GM18498 (cell line): Measurements from ENCODE around the gene KRTAP9-6.
"Not testable (repeated sequence)": the region's sequence is repeated elsewhere in the genome, so short reads cannot be mapped to it uniquely, and the experiment has no call there.

ENCODE experiments used
- ATAC-seq: cut with Tn5 transposase; IDR thresholded peaks from one replicate; pipeline ENCODE4 v1.9.1; 2021; ENCODE audit warnings: mild to moderate bottlenecking, moderate library complexity; ENCODE audit not compliant: unreplicated experiment

The KRTAP9-6 gene, protein sequence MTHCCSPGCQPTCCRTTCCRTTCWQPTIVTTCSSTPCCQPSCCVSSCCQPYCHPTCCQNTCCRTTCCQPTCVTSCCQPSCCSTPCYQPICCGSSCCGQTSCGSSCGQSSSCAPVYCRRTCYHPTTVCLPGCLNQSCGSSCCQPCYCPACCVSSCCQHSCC

DNA sequence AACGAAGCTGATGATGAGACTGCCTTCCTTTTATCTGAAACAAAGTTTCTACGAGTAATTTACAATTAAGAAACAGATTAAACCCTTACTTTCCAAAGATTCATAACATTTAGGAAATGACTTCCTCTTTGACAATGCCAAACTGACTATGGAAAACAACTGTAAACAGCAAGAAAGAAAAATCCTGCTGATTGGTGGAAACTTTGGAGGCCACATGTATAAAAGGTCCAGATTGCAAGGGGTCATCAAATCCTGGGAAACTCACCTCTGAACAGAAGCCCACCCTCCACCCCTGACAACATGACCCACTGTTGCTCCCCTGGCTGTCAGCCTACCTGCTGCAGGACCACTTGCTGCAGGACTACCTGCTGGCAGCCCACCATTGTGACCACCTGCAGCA, at the start of gene KRTAP9-6:
Gene KRTAP9-6 (plus strand): TSS at position 301 of the 400 bp plus-strand sequence. CDS start 0 bp downstream, at position 301.
- ATAC-seq, result no peak

DNA sequence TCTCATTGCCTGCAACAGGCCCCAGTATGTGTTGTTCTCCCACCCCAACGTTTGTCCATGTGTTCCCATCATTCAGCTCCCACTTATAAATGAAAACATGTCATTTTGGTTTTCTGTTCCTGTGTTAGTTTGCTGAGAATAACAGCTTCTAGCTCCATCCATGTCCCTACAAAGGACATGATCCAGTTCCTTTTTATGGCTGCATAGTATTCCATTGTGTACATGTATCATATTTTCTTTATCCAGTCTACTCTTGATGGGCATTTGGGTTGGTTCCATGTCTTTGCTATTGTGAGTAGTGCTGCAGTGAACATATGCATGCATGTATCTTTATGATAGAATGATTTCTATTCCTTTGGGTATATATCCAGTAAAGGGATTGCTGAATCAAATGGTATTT, 49.5 kb upstream of the KRTAP9-6 start:
- ATAC-seq, result no peak

DNA sequence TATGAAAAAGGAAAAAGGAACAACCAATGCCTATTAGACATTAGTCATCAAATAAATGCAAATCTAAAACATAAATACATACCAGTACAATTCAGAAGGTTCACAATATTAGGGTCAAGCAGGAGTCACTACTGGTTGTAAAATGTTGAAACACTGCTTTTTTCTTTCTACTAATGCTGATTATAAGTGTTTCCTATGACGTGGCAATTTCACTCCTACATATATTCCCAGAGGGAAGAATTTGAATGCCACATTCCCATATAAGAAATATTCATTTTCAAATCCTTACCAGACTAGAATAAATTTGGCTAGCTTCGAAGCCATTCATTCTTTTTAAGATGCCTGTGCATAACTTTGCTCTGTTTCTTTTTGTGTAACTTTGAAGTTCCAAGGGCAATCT, 41.4 kb upstream of the KRTAP9-6 start:
- no peak for ATAC-seq

DNA sequence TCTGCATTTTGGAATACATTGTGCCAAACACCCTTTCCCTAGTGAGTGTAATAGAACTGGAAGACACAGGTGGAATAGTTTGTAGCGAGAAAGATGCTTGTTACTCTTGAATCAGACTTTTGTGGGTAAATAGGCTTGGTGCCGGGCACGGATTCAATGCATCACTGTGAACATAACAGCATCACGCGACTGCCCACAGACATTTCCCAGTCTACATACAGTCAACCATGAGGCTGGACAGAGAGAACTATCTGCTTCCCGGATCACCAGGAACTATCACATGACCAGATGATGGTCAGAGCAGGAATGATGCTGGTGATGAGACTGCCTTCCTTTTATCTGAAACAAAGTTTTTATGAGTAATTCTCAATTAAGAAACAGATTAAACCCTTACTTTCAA, 39.1 kb upstream of the KRTAP9-6 start:
- ATAC-seq, result no peak

DNA sequence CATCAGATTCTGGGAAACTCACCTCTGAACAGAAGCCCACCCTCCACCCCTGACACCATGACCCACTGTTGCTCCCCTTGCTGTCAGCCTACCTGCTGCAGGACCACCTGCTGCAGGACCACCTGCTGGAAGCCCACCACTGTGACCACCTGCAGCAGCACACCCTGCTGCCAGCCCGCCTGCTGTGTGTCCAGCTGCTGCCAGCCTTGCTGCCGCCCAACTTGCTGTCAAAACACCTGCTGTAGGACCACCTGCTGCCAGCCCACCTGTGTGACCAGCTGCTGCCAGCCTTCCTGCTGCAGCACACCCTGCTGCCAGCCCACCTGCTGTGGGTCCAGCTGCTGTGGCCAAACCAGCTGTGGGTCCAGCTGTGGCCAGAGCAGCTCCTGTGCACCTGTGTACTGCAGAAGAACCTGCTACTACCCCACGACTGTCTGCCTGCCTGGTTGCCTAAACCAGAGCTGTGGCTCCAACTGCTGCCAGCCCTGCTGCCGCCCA, 38.5 kb upstream of the KRTAP9-6 start, which contains the start of gene KRTAP9-2:
Gene KRTAP9-2 (plus strand): TSS at position 51 of the 498 bp plus-strand sequence. CDS start 7 bp downstream, at position 58.
- ATAC-seq, result not testable (repeated sequence)

DNA sequence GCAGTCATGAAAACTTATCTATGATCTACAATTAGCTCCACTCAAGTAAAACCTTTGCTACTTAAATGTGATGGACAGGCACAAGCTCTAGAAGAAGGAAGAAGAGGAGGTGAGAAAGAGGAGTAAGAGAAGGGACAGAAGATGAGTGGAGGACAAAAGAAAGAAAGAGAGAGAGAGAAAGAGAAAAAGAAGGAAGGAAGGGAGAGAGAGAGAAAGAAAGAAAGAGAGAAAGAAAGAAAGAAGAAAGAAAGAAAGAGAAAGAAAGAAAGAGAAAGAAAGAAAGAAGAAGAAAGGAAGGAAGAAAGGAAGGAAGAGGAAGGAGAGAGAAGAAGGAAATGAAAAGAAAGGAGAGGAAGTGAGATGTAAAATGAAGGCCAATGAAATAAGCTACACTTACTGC, 35.1 kb upstream of the KRTAP9-6 start:
- no peak for ATAC-seq

DNA sequence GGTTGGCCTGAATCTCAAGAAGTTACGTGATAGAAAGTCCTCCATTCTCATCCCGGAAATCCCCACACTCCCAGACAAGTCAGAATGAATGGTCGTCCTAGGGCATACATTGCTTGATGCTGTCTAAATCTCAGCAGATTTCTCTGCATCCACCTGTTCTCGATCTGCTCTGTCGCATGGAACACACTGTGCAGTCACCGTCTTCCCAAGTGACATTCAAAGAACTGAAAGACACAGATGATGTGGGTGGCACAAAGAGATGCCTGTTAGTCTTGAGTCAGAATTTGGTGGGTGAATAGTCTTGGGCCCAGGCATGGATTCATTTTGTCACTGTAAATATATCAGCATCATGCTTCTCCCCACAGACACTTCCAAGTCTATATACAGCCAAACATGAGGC, 33.4 kb upstream of the KRTAP9-6 start:
- no peak for ATAC-seq

DNA sequence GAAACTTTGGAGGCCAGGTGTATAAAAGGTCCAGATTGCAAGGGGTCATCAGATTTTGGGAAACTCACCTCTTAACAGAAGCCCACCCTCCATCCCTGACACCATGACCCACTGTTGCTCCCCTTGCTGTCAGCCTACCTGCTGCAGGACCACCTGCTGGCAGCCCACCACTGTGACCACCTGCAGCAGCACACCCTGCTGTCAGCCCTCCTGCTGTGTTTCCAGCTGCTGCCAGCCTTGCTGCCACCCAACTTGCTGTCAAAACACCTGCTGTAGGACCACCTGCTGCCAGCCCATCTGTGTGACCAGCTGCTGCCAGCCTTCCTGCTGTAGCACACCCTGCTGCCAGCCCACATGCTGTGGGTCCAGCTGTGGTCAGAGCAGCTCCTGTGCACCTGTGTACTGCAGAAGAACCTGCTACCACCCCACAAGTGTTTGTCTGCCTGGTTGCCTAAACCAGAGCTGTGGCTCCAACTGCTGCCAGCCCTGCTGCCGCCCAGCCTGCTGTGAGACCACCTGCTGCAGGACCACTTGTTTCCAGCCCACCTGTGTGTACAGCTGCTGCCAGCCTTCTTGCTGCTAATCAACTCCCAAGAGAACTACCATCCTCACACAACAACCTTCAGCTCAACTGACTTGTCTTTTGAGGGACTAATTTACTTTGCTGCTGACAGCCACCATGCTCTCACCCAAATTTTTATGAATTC, 32.6 kb upstream of the KRTAP9-6 start, which contains the start of gene KRTAP9-3:
Gene KRTAP9-3 (plus strand): TSS at position 51 of the 707 bp plus-strand sequence. CDS start 53 bp downstream, at position 104.
- ATAC-seq, result not testable (repeated sequence)

DNA sequence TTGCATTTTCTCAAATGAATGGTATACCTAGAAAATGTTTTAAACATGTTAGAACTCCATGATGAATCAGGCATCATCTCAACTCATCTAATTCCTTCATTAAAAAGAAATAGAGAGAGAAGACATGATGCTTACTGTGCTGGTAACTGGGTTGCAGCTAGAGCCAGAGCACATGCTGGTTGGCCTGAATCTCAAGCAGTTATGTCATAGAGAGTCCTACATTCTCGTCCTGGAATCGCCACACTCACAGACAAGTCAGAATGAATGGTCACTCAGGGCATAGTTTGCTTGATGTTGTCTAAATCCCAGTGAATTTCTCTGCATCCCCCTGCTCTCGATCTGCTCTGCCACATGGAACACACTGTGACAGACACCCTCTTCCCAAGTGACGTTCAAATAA, 28.1 kb upstream of the KRTAP9-6 start:
- ATAC-seq, result not testable (repeated sequence)

DNA sequence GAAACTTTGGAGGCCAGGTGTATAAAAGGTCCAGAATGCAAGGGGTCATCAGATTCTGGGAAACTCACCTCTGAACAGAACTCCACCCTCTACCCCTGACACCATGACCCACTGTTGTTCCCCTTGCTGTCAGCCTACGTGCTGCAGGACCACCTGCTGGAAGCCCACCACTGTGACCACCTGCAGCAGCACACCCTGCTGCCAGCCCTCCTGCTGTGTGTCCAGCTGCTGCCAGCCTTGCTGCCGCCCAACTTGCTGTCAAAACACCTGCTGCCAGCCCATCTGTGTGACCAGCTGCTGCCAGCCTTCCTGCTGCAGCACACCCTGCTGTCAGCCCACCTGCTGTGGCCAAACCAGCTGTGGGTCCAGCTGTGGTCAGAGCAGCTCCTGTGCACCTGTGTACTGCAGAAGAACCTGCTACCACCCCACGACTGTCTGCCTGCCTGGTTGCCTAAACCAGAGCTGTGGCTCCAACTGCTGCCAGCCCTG, 27.2 kb upstream of the KRTAP9-6 start, which contains the start of gene KRTAP9-8:
Gene KRTAP9-8 (plus strand): TSS at position 51 of the 489 bp plus-strand sequence. CDS start 53 bp downstream, at position 104.
- not testable (repeated sequence) for ATAC-seq

DNA sequence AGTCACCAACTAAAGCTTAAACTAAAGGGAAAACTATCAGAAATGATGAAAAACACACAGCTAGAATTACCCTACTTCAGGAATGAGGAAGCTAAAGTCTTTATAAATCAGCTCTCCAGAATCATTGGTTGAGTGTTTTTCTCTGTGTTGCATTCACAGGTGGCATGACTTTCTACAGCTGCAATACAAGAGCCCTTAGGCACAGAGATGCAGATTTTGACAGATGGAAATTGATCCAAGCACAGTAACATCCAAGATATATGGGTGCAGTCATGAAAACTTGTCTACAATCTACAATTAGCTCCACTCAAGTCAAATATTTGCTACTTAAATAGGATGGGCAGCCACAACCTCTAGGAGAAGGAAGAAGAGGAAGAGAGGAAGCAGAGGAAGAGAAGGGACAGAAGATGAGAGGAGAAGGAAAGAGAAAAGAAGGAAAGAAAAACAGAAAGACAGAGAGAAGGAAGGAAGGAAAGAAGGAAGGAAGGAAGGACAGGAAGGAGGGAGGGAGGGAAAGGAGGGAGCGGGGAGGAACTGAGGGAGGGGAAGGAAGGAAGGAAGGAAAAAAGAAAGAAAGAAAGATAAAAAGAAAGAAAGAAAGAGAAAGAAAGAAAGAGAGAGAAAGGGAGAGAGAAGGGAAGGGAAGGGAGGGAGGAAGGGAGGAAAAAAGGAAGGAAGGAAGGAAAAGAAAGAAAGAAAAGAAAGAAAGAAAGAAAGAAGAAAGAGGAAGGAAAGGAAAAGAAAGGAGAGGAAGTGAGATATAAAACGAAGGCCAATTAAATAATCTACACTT, 18.0 kb upstream of the KRTAP9-6 start:
- ATAC-seq, result not testable (repeated sequence)

DNA sequence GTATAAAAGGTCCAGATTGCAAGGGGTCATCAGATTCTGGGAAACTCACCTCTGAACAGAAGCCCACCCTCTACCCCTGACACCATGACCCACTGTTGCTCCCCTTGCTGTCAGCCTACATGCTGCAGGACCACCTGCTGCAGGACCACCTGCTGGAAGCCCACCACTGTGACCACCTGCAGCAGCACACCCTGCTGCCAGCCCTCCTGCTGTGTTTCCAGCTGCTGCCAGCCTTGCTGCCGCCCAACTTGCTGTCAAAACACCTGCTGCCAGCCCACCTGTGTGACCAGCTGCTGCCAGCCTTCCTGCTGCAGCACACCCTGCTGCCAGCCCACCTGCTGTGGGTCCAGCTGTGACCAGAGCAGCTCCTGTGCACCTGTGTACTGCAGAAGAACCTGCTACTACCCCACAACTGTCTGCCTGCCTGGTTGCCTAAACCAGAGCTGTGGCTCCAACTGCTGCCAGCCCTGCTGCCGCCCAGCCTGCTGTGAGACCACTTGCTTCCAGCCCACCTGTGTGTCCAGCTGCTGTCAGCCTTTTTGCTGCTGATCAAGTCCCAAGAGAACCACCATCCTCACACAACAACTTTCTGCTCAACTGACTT, 15.4 kb upstream of the KRTAP9-6 start, which contains the start of gene KRTAP9-4:
Gene KRTAP9-4 (plus strand): TSS at position 51 of the 604 bp plus-strand sequence. CDS start 34 bp downstream, at position 85.
- not testable (repeated sequence) for ATAC-seq

DNA sequence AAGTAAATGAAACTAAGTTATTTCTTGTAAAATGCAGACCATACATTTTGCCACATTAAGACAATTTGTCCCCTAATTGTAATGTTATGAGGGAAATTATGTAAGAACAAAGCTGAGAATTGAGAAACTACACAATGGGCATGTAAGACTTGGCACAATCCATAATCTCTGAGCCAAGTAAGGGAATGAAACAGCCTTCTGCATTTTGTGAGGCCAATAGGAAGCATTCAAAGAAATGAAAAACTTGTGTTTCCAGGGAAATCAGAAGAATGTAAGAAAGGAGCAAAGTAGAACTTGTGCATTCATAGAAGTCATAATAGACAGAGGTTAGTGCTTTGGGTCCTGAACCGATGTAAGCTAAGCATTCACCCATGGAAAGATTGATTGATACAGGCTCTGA, 13.9 kb upstream of the KRTAP9-6 start:
- no peak for ATAC-seq

DNA sequence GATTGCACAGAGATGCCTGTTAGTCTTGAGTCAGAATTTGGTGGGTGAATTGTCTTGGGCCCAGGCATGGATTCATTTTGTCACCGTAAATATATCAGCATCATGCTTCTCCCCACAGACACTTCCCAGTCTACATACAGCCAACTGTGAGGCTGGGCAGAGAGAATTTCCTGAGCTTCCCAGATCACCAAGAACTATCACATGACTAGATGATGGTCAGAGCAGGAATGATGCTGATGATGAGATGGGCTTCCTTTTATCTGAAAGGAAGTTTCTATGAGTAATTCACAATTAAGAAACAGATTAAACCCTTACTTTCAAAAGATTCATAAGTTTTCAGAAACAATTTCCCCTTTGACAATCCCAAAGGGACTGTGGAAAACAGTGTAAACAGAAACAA, 10.3 kb upstream of the KRTAP9-6 start:
- ATAC-seq, result no peak

DNA sequence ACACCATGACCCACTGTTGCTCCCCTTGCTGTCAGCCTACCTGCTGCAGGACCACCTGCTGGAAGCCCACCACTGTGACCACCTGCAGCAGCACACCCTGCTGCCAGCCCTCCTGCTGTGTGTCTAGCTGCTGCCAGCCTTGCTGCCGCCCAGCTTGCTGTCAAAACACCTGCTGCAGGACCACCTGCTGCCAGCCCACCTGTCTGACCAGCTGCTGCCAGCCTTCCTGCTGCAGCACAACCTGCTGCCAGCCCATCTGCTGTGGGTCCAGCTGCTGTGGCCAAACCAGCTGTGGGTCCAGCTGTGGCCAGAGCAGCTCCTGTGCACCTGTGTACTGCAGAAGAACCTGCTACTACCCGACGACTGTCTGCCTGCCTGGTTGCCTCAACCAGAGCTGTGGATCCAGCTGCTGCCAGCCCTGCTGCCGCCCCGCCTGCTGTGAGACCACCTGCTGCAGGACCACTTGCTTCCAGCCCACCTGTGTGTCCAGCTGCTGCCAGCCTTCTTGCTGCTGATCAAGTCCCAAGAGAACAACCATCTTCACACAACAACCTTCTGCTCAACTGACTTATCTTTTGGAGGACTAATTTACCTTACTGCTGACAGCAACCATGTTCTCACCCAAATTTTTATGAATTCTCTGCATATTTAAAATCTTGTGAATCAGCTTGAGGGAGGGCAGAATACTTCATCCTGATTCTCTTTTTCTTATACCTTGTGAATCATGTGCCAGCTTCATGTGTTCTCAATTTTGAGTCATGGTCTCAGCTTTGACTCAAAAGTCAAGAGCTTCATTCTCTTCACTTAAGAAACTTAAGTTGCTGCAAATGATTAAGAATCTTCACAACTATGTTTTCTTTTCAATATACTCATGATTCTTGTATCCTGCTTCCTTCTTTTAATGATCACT, 9.5 kb upstream of the KRTAP9-6 start, which contains the start of gene KRTAP9-9:
Gene KRTAP9-9 (plus strand): TSS at position 4 of the 910 bp plus-strand sequence.
- ATAC-seq, result not testable (repeated sequence)

DNA sequence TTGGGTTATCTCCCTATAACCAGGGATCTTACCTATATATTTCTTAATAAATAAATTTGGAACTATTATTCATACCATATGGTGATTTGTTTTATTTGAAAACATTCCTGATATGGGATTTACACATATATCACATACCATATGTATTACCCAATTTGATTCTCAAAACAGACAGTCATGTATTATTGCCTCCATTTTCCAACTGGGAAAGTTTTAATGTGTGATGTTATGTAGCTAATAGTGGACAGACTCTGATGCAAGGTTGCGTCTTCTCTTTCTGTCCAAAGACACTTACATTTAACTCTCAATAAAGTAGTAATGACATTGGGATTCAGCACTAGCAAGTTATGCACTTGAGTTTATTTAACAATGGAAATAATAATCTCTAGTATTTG, 8.9 kb upstream of the KRTAP9-6 start:
- no peak for ATAC-seq

DNA sequence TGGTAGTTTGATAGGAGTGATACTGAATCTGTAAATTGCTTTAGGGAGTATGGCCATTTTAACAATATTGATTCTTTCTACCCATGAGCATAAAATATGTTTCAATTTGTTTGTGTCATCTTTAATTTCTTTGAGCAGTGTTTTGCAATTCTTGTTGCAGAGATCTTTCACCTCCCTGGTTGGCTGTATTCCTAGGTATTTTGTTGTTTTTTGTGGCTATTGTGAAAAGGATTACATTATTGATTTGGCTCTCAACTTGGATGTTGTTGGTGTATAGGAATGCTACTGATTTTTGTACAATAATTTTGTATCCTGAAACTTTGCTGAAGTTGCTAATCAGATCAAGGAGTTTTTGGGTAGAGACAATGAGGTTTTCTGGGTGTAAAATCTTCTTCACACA, 6.8 kb upstream of the KRTAP9-6 start:
- ATAC-seq, result no peak

DNA sequence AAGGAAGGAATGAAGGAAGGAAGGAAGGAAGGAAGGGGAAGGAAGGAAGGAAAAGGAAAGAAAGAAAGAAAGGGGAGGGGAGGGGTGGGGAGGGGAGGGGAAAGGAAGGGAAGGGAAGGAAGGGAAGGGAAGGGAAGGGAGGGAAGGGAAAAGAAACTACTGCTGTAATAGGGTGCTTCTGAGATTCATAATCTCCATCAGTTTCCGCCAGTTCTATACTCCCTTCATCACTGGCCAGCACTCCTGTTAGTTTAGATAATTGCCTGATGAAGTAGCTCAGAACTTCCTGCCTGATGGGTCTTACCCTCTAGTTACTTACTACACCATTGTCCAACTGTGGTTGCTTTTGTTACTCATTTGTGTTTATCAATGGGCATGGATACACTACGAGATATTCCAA, 2.0 kb upstream of the KRTAP9-6 start:
- no peak for ATAC-seq

DNA sequence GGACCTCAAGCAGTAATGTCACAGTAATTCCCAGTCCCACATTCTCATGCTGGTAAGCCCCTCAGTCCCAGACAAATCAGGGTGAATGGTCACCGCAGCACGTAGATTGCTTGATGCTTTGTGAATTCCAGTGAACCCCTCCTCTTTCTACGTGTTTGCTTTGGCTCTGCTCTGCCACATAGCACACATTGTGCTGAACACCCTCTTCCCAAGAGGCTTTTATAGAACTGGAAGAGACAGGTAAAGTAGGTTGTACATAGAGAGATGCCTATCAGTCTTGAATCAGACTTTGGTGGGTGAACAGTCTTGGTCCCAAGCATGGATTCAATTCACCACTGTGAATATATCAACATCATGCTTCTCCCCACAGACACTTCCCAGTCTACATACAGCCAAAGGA, 579 bp upstream of the KRTAP9-6 start:
- ATAC-seq, result no peak
